Colonic mucosa (tissue), 4 donors: ENCODE measurements around the gene KCNH2. TPM values are rescaled to one million over a fixed set of nuclear protein-coding genes. Genes with fewer than 3 reads are reported as not detected.

ENCODE experiments used
- DNase-seq: peaks from one replicate; pipeline ENCODE4 v3.0.0-alpha.2; 2020
- H3K27ac ChIP-seq: fragments of 200-600 bp; one replicate; pipeline ENCODE4 v1.8.0; 2021
- H3K27me3 ChIP-seq: fragments of 200-600 bp; one replicate; pipeline ENCODE4 v1.8.0; 2021
- H3K36me3 ChIP-seq: fragments of 200-600 bp; one replicate; pipeline ENCODE4 v1.8.0; 2021
- H3K4me1 ChIP-seq: fragments of 200-600 bp; one replicate; pipeline ENCODE4 v1.8.0; 2021; ENCODE audit warnings: mild to moderate bottlenecking
- H3K4me3 ChIP-seq: fragments of 200-600 bp; one replicate; pipeline ENCODE4 v1.8.0; 2021
- H3K9ac ChIP-seq, 2 donors: one replicate each; pipeline ENCODE4 v1.7.0; 2013; ENCODE audit warnings: control low read depth in 2 of 2, low read depth in 2 of 2, low read length in 2 of 2
- H3K9me3 ChIP-seq: fragments of 200-600 bp; one replicate; pipeline ENCODE4 v1.8.0; 2021
- CTCF ChIP-seq: fragments of 200-600 bp; IDR thresholded peaks from one replicate; pipeline ENCODE4 v1.8.0; 2022; ENCODE audit warnings: antibody characterized with exemption, mild to moderate bottlenecking
- intact Hi-C: fragments of 100-400 bp; cut with DNase I; formaldehyde crosslinking; loops from one replicate; pipeline ENCODE4 v1.14.1; 2022
- total RNA-seq, 2 donors: library from RNA; stranded (reverse); fragmentation: NEBNext Ultra II Directional in 1 of 2; extraction: Animal tissue kit (Norgen Biotek cat#: 25700) in 1 of 2; gene quantifications; one replicate each; pipeline ENCODE4 v1.2.1, GENCODE V29; 2021
- donor health status: healthy.
- donor health status: DM: no; HTN: no; CAD: no.
- donor health status: DM: no; HTN: no; CAD: no.

Gene KCNH2
- total RNA-seq, 2 donors from 2014 or later = 3.3 to 8.8 TPM

GRCh38 chr7:150935149-150935548 is 43.0 kb downstream of the KCNH2 start:
- TF ChIP-seq CTCF = no peak
- Histone ChIP-seq H3K36me3 (no peaks in the 10 kb centered on the region), H3K4me3 (no peak overlapping the region), H3K9ac (no peak overlapping the region), H3K9me3 (no peaks in the 10 kb centered on the region), H3K27me3 (no peaks in the 10 kb centered on the region), H3K27ac (no peak overlapping the region), H3K4me1 (no peaks in the 10 kb centered on the region)
- no peak for DNase-seq
- intact Hi-C loops = no loop called here

- Histone ChIP-seq H3K27me3 (no peaks in the 10 kb centered on the region), H3K36me3 (no peaks in the 10 kb centered on the region), H3K9me3 (no peaks in the 10 kb centered on the region), H3K4me1 (no peaks in the 10 kb centered on the region), H3K4me3 (no peak overlapping the region), H3K9ac (no peak overlapping the region), H3K27ac (no peak overlapping the region)
- no peak for TF ChIP-seq CTCF
- intact Hi-C loops = no loop called here
- DNase-seq = no peak
These were observed 43.9 kb downstream of the KCNH2 start for GRCh38 chr7:150934045-150934766.

GRCh38 chr7:150931199-150931869 is 46.8 kb downstream of the KCNH2 start:
- no peak for TF ChIP-seq CTCF
- no peaks in the 10 kb centered on the region for H3K36me3 ChIP-seq
- H3K9ac ChIP-seq = no peak overlapping the region
- H3K9me3 ChIP-seq = no peaks in the 10 kb centered on the region
- no peak for DNase-seq
- H3K27me3 ChIP-seq = no peaks in the 10 kb centered on the region
- intact Hi-C loops = no loop called here
- H3K4me1 ChIP-seq = no peaks in the 10 kb centered on the region
- no peak overlapping the region for H3K4me3 ChIP-seq
- no peak overlapping the region for H3K27ac ChIP-seq

GRCh38 chr7:150928541-150928940 is 49.6 kb downstream of the KCNH2 start:
- Histone ChIP-seq H3K4me1 (no peaks in the 10 kb centered on the region), H3K27me3 (no peaks in the 10 kb centered on the region), H3K9ac (no peak overlapping the region), H3K4me3 (no peak overlapping the region), H3K36me3 (no peaks in the 10 kb centered on the region), H3K27ac (no peak overlapping the region), H3K9me3 (no peaks in the 10 kb centered on the region)
- intact Hi-C loops = no loop called here
- TF ChIP-seq CTCF = no peak
- no peak for DNase-seq

- Histone ChIP-seq H3K27me3 (no peaks in the 10 kb centered on the region), H3K27ac (no peak overlapping the region), H3K36me3 (no peaks in the 10 kb centered on the region), H3K9me3 (no peaks in the 10 kb centered on the region), H3K4me3 (no peak overlapping the region), H3K4me1 (no peaks in the 10 kb centered on the region), H3K9ac (no peak overlapping the region)
- TF ChIP-seq CTCF = no peak
- DNase-seq = no peak
- intact Hi-C loops = no loop called here
These were observed 50.2 kb downstream of the KCNH2 start for GRCh38 chr7:150927956-150928344.
